ENCODE results near the gene SYCE1. TPM values are rescaled to one million over a fixed set of nuclear protein-coding genes. Genes with fewer than 3 reads are reported as not detected.
"Not testable (repeated sequence)": the region's sequence is repeated elsewhere in the genome, so short reads cannot be mapped to it uniquely, and the experiment has no call there.

SYCE1 gene
- total and polyA plus RNA-seq, 2 of the 4 experiments (the other 2 are of a cell fraction): not detected

DNA sequence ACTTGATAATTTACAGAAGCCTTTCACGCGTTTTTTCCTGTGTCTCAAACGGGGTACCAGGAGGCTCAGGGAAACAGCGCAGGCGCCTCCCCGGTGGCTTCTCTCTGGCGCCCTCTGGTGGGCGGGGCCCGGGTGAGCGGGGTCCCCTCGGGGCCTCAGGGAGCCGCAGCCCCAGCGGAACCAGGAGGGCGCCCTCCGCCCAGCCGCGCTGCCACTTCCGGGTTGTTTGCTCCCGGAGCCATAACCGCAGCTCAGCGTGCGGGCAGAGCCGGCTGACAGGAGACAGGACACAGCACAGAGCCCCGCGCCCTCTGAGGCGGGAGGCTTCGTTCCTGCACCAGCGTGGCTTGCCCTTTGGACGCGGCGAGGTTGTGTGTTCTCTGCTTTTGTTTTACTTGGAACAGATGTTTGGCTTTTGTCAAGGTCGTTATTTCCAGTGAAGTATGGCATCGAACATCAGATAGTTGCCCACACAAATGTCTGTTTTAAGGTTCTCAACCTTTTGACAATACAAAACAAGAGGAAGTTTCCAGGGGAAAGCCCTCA, 45.1 kb downstream of the SYCE1 start (continued):
- TF ChIP-seq RCOR1 (IDR thresholded peaks at IDR 0.05; ENCODE audit: insufficient replicate concordance, low read length): no peak

DNA sequence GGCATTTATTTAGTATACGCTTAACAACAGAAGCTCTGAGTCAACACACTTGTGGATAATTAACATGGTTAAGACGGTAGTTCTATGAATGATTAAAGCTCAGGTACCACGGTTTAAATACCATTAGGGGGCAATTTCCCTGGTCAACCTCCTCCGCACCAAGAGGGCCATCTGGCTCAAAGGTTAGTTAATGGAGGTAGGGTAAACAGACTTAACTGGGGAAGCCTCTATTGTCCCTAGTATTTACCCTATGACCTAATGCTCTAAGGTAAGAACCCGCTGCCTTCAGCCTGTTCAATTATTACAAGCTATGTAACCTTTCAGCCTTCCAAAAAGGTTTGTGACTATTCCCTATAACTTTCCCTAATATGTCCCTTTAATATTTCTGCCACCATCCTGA, 46.9 kb downstream of the SYCE1 start:
- H3K9me1 ChIP-seq (ENCODE audit: insufficient read depth, low read length); H2AK9ac ChIP-seq (replicated peaks; ENCODE audit: low read depth, low read length, poor library complexity); H3K56ac ChIP-seq (ENCODE audit: extremely low read depth, insufficient read depth, low read length); H3K4me1 ChIP-seq (ENCODE audit: control insufficient read depth, insufficient read depth, low read length); H4K91ac ChIP-seq (ENCODE audit: insufficient read depth, low read depth, low read length); POLR2A ChIA-PET (ENCODE audit: unreplicated experiment); H3K79me1 ChIP-seq (ENCODE audit: low read depth in 1 of 2, low read length in 2 of 2); H2BK20ac ChIP-seq (ENCODE audit: low read depth, low read length); DNase-seq; H3K4me3 ChIP-seq (ENCODE audit: insufficient read depth, low read depth, low read length); H2BK15ac ChIP-seq (ENCODE audit: low read depth, low read length); H3K27ac ChIP-seq (ENCODE audit: insufficient read depth, low read length); H3K23ac ChIP-seq (ENCODE audit: low read depth, low read length); intact Hi-C loops (cut with micrococcal nuclease); H2AK5ac ChIP-seq (ENCODE audit: low read depth, low read length); H4K8ac ChIP-seq (ENCODE audit: low read depth in 2 of 2, low read length in 2 of 2); H3K27me3 ChIP-seq (ENCODE audit: control insufficient read depth, insufficient read depth, low read length); H4K20me1 ChIP-seq (ENCODE audit: insufficient read depth, low read length); H3K9ac ChIP-seq (ENCODE audit: low read depth, low read length); in situ Hi-C loops (cut with MboI; ENCODE audit: low sequenced_read_pairs); H3K18ac ChIP-seq (ENCODE audit: low read depth, low read length); ATAC-seq (ENCODE audit: low read depth); H4K5ac ChIP-seq (ENCODE audit: low read depth, low read length); H3K14ac ChIP-seq (replicated peaks; ENCODE audit: low read depth, low read length); H3K36me3 ChIP-seq (ENCODE audit: control insufficient read depth, insufficient read depth, low read length); BruUV-seq (replicated peaks); H3K9me3 ChIP-seq (ENCODE audit: control insufficient read depth, insufficient read depth, low read length); dilution Hi-C loops (cut with HindIII; ENCODE audit: low sequenced_read_pairs, unreplicated experiment); H2BK5ac ChIP-seq (ENCODE audit: low read depth, low read length, poor library complexity, severe bottlenecking); CTCF ChIA-PET; H3K4me2 ChIP-seq (ENCODE audit: low read depth, low read length); H3K4ac ChIP-seq (ENCODE audit: low read depth, low read length); H2AFZ ChIP-seq (replicated peaks; ENCODE audit: low read length, poor library complexity); H2BK120ac ChIP-seq (ENCODE audit: low read depth, low read length): not testable (repeated sequence)
- WGBS, 2 experiments (ENCODE audit: extremely low coverage in 2 of 2, insufficient read length in 1 of 2): no CpG with 5 or more reads among the region's 5 CpGs
